ENCODE results near the gene DNAL1. TPM values are rescaled to one million over a fixed set of nuclear protein-coding genes. Genes with fewer than 3 reads are reported as not detected.

The DNAL1 gene
- total RNA-seq, 2 donors from 2014 or later: 22.9 to 30.5 TPM

- 2 to 3% methylated on average over 7 to 20 of the region's 20 CpGs for WGBS, 2 experiments (ENCODE audit: insufficient coverage in 1 of 2, insufficient read length in 1 of 2)
- Histone ChIP-seq H3K27me3 (ENCODE audit: control insufficient read depth, insufficient read depth, low read length, poor library complexity, severe bottlenecking) (no peaks in the 10 kb centered on the region), H3K27ac (ENCODE audit: low read depth, low read length) (peak overlapping the region; percentile 95), H3K4me3 (ENCODE audit: low read length) (peak overlapping the region; percentile 97), H3K9me3 (ENCODE audit: control insufficient read depth, low read length) (no peaks in the 10 kb centered on the region), H3K4me1 (ENCODE audit: control insufficient read depth, insufficient read depth, low read length) (no peaks in the 10 kb centered on the region), H3K36me3 (ENCODE audit: control insufficient read depth, insufficient read depth, low read length) (peaks cover 19% of the 10 kb centered on the region), H3K9ac (ENCODE audit: extremely low read depth, low read length, poor library complexity, severe bottlenecking) (peak overlapping the region; percentile 81)
- Mint-ChIP-seq H3K36me3 (ENCODE audit: low read depth) (peaks cover 17% of the 10 kb centered on the region), H3K4me3 (peak overlapping the region; percentile 96), H3K4me1 (peaks cover 31% of the 10 kb centered on the region), H3K9me3 (no peaks in the 10 kb centered on the region), H3K27ac (peak overlapping the region; percentile 96), H3K27me3 (ENCODE audit: insufficient read depth) (no peaks in the 10 kb centered on the region)
- peak; percentile 24 for TF ChIP-seq CTCF (conservative IDR thresholded peaks at IDR 0.05)
- DNase-seq: peak; percentile 61
These were observed 67.9 kb downstream of the DNAL1 start for GRCh38 chr14:73712540-73713180.

DNA sequence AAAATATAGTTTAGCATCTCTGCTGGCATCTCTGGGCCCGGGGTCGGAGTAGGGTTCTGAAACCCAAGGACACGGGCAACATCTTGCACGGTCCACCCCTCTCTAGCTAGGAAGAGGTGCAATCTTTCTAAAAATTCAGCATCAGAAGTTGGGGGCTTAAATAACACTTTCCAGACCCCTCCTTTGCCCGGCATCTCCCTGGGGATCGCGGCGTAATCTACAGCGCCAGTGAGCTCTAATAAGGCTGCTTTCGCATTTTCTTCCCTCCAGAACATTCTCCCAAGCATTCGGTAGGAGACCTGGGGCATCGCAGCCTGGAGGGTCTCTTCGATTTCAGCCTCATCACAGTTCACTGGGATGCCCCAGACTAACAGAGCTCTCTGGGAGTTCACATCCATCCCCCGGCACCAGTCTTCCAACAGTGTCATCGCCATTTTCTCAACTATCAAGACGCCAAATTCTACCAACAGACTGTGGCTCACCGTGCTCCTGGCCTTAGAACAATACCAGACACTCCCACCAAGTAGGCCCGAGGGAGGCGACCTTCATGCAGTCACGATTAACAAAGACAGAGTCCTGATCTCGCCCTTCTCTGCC, 68.5 kb downstream of the DNAL1 start:
- 0 to 2% methylated on average over 13 to 21 of the region's 21 CpGs for WGBS, 2 experiments (ENCODE audit: insufficient coverage in 1 of 2, insufficient read length in 1 of 2)
- TF ChIP-seq CTCF (conservative IDR thresholded peaks at IDR 0.05): no peak
- peaks cover 19% of the 10 kb centered on the region for H3K36me3 Mint-ChIP-seq (ENCODE audit: low read depth)
- H3K4me1 ChIP-seq (ENCODE audit: control insufficient read depth, insufficient read depth, low read length): no peaks in the 10 kb centered on the region
- H3K36me3 ChIP-seq (ENCODE audit: control insufficient read depth, insufficient read depth, low read length): peaks cover 22% of the 10 kb centered on the region
- H3K27ac ChIP-seq (ENCODE audit: low read depth, low read length): peak overlapping the region; percentile 95
- H3K4me3 Mint-ChIP-seq: peak overlapping the region; percentile 96
- no peaks in the 10 kb centered on the region for H3K27me3 Mint-ChIP-seq (ENCODE audit: insufficient read depth)
- peak overlapping the region; percentile 96 for H3K27ac Mint-ChIP-seq
- H3K4me1 Mint-ChIP-seq: peaks cover 31% of the 10 kb centered on the region
- peak overlapping the region; percentile 81 for H3K9ac ChIP-seq (ENCODE audit: extremely low read depth, low read length, poor library complexity, severe bottlenecking)
- no peaks in the 10 kb centered on the region for H3K9me3 ChIP-seq (ENCODE audit: control insufficient read depth, low read length)
- H3K4me3 ChIP-seq (ENCODE audit: low read length): peak overlapping the region; percentile 97
- no peaks in the 10 kb centered on the region for H3K9me3 Mint-ChIP-seq
- no peak for DNase-seq
- no peaks in the 10 kb centered on the region for H3K27me3 ChIP-seq (ENCODE audit: control insufficient read depth, insufficient read depth, low read length, poor library complexity, severe bottlenecking)

DNA sequence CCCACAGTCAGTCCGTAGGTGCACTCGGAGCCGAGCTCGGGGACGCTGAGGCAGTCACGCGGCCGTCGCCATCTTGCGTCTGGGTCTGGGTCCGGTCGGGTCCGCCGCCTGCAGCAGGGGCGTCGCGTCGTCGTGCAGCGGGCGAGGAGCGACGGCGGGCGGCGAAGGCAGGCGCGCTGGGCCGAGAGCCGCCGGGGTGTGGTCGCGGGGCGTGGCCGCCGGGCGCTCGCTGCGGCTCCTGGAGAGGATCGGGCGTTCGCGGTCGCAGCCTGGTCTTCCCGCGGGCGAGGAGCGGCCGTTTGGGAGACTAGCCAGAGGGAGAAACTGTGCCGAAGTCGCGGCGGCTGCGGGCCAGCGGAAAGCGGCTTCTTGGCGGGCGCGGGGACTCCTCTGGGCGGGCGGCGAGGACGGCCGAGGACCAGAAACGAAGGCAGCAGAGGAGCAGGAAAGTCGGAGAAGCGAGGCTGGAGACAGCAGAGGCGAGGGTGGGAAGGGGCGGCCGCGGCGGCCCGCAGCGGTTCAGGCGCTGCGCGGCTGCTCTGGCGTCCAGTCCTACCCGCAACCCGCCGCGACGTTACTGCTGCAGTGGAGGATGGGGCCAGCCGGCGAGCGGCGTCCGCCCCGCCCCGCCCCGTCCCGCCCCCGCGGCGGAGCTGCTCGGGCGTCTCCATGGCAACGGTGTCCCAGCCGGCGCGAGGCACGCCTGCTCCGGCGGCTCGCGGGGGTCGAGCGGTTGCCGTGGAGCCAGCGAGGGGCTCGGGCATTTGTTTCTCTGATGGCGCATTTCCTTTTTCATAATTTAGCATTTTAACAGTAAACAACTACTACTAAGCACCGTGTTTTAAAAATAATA, 69.2 kb downstream of the DNAL1 start, which contains the start of gene PNMA1:
PNMA1 (minus strand) TSS at position 582 of the 853 bp plus-strand sequence. CDS start 745 bp downstream, outside the sequence.
- Histone ChIP-seq H3K4me3 (ENCODE audit: low read length) (peak within 1 kb of the TSS; percentile 97), H3K27me3 (ENCODE audit: control insufficient read depth, insufficient read depth, low read length, poor library complexity, severe bottlenecking) (no peaks in the 10 kb centered on the region), H3K4me1 (ENCODE audit: control insufficient read depth, insufficient read depth, low read length) (no peaks in the 10 kb centered on the region), H3K9ac (ENCODE audit: extremely low read depth, low read length, poor library complexity, severe bottlenecking) (peak within 1 kb of the TSS; percentile 81), H3K36me3 (ENCODE audit: control insufficient read depth, insufficient read depth, low read length) (peaks cover 23% of the 10 kb centered on the region), H3K27ac (ENCODE audit: low read depth, low read length) (peak within 1 kb of the TSS; percentile 95), H3K9me3 (ENCODE audit: control insufficient read depth, low read length) (no peaks in the 10 kb centered on the region)
- Mint-ChIP-seq H3K4me1 (peaks cover 26% of the 10 kb centered on the region), H3K27me3 (ENCODE audit: insufficient read depth) (no peaks in the 10 kb centered on the region), H3K9me3 (no peaks in the 10 kb centered on the region), H3K36me3 (ENCODE audit: low read depth) (peaks cover 20% of the 10 kb centered on the region), H3K27ac (peak within 1 kb of the TSS; percentile 96), H3K4me3 (peak within 1 kb of the TSS; percentile 96)
- WGBS, 2 experiments (ENCODE audit: insufficient coverage in 1 of 2, insufficient read length in 1 of 2): 0 to 1% methylated on average over 34 to 112 of the region's 113 CpGs
- TF ChIP-seq CTCF (conservative IDR thresholded peaks at IDR 0.05): no peak
- peak; percentile 94 for DNase-seq

Data from endodermal cell (in vitro differentiated cells).